NCI-H526 (cell line): ENCODE measurements around the gene RGS9.
A peak's percentile ranks its signal among the peaks of the same experiment; 100 is the strongest.
"Not testable (repeated sequence)": the region's sequence is repeated elsewhere in the genome, so short reads cannot be mapped to it uniquely, and the experiment has no call there.

ENCODE experiments used
- DNase-seq, 2 experiments: peaks; one replicate each; lab custom pipeline; 2025; lab: John Stamatoyannopoulos, UW

The RGS9 gene

DNA sequence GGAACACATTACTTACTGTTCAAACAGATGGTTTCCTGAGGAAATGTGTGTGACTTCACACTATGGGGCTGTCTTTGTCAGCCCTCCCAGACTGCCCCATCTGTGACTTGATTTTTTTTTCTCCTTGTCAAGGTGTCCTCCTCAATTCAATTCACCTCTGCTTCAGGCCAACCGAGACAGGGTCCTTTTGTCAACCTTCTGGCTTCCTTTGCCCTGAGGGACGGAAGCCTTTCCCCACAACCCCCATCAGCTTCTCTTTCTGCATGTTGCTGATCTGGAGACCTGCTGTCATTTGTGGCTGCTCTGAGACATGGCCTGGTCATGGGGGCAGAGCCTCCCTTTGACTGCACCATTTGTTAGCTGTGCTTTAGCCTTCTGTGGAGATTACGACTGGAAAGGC, 21.3 kb upstream of the RGS9 start:
- DNase-seq = no peak

DNA sequence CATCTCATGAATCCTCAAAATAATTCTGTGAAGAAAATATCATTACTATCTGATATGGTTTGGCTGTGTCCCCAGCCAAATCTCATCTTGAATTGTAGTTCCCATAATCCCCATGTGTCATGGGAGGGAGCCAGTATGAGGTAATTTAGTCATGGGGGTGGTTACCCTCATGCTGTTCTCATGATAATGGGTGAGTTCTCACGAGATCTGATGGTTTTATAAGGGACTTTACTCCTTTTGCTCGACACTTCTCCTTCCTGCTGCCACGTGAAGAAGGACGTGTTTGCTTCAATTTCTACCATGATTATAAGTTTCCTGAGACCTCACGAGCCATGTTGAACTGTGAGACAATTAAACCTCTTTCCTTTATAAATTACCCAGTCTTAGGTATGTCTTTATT, 20.7 kb upstream of the RGS9 start:
- not testable (repeated sequence) for DNase-seq

DNA sequence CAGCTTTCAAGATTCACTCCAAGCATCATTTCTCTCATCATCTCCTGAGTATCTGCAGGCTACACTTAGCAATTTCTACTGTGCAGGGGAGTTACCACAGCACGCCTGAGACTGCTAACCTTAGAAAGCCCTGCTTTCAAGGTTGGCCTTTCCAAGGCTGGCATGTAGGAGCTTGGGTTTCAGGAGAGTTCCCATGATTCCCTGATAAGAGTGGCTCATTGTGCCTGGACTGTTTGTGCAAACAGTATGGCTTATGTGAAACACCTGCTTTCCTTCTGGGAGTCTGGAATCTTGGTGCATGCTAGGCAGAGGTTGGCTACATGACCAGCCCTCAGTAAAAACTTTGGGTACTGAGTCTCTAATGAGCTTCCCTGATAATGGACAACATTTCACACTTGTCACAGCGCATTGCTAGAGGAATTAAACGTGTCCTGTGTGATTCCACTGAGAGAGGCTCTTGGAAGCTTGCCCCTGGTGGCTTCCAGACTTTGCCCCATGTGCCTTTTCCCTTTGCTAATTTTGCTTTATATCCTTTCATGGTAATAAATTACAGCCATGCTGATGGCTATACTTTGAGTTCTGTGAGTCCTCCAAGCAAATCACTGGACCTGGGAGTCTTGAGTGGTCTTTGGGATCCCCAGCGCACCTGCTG, 19.7 kb upstream of the RGS9 start:
- no peak for DNase-seq

GRCh38 chr17:65121368-65121767, 15.8 kb upstream of the RGS9 start:
- no peak for DNase-seq

DNA sequence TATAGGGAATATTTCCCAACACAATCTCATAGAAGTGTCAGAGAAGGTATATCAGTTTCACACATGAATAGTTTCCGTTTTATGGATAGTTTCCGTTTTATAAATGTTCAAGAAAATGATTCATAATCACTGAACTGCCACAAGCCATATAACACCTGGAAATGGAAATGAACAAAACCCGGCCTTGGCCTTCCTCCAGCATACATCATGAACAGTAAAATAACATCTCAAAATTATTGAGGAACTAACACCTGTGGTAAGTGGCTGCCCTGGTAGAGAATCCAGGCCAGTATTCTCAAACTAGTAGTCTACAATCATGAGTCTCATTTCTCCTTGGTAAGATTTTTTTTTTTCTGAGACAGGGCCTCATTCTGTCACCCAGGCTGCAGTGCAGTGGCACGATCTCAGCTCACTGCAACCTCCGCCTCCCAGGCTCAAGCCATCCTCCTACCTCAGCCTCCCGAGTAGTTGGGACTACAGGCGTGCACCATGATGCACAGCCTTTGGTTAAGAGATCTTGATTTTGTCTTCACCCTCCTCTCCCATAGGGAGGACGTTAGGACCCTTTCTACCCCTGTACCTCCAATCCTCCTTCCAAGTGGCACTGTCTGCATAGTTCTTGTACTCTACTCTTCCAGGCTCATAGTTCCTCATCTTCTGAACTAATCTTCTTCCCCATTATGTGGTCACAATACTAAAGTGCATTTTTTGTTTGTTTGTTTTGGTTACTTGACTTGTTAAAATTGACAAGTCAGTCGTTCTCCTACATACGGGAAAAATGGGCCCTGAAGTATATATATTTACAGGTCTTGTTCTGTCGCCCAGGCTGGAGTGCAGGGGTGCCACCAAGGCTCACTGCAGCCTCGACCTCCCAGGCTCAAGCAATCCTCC, 15.0 kb upstream of the RGS9 start:
- no peak for DNase-seq

DNA sequence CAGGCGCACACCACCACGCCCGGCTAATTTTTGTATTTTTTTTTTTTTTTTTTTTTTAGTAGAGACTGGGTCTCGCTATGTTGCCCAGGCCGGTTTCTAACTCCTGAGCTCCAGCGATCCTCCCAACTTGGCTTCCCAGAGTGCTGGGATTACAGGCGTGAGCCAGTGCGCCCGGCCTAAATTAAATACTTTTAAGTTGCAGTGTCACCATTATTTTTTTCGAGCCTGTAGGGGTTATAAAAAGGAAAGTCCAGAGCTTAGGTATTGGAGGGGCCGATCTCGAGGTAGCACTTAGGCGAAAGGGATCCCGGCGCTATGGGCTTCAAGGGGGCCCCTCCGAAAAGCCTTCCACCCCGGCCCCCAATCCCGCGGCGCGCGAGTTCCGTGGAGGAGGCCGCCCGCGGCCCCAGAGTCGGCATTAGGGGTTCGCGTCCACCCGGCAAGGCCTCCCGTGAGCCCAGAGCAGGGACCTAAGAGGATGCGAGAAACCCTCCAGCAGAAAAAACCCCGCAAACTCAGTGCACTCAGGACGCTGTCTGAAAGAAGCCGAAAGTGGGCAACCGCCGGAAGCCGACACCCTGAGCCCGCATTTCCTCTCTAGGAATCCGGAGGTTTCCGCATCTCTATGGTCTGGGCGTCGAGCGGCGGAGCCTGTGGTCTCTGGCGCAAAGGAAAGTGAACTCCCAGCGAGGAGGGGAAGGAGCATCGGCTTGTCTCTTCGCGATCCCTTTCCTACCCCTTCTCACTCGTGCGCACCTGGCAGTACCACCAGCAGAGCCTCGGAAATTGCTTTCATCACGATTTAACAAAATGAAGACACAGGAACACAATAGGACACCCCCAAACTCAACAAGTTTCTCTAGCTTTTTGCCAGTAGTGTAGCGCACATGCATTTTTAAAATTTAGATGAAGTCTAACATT, 14.1 kb upstream of the RGS9 start:
- DNase-seq = peak; percentile 76 to 94

DNA sequence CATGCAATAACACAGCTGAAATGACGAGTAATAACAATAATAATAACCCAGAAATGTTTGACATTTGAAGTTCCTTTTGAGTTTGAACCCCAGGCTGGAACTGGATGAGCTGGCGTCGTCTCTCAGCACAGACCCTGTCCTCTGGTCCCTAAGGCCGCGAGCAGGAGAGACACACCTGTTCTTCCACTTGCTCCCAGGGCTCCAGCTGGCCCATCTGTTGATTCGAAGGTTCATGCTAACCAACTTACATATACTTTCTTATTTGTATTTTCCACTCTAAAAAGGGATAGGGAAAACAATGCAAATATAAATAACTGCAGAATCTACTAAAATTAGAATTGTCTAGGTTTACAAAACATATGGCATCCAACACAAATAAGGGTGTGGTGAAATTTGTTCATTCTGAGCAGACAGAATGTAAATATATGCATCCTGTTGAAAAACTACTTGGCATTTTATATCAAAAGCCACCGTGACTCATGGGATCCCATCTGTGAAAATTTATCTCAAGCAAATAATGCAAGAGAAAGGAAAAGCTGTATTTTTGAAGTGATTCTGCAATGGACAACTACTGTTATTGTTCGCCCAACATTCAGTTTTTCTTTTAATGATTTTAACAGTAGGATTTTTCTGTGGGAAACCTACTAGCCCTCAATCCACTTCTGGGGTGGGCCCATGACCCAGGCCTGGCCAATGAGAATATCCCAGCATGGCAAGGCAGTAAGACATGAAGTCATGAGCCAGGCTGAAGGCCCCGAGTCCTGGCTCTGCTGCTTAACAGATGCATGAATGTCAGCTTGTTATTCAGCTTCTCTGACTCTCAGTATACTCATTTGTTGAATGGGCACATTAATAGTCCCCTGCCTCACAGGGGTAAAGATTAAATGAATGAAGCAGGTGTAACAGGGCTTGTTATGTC, 13.2 kb upstream of the RGS9 start:
- peak in 1 of 2 experiments; percentile 30 for DNase-seq

- no peak for DNase-seq
These were observed 6.3 kb upstream of the RGS9 start for GRCh38 chr17:65130832-65131231.

GRCh38 chr17:65131240-65131639, 5.9 kb upstream of the RGS9 start:
- DNase-seq = no peak

GRCh38 chr17:65131946-65132345, 5.2 kb upstream of the RGS9 start:
- DNase-seq = no peak

DNA sequence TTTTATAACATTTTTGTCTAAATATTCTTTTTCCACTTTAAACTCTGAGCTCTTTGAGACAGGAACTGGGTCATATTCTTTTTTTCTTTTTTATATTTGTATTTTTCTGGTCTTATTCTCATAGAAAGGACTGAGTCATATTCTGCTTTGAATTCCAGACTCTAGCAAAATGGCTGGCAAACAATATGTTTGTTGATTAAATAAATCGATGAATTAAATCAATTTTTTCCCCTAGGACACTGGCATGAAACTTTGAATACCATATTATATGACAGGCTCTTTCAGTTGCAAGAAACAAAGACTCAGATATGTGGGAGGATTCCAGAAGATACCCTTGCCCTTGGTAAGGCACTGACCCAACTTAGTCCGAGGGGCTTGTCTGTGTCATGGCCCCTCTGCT, 3.1 kb upstream of the RGS9 start:
- DNase-seq = no peak

DNA sequence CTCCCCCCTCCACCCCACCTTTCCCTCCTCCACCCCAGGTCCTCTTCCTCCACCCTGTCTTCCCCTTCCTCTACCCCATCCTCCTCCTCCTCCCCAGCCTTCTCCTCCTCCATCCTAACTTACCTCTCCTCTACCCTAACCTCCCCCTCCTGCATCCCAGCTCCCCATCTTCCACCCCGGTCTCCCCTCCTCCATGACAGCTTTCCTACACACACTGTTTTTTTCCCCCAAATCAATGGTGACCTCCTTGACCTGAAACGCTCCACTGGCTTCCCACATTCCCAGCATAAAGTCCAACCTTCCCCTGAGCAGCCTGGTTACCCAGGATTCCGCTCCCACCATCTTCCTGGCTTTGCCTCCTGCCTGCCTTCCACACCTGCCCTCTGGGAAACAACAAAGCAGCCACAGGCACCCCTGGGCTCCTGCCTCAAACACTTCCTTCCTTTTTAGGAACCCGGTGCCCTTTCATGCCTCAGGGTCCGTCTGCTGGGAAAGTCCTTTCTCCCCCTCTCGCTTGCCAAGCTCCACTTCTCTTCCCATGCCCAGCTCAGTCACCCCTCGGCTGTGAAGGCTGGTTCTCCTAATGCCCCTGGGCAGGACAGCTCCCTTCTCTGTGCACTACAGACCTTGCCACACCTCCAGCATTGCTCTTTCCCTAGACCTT, 2.1 kb downstream of the RGS9 start:
- DNase-seq = no peak

DNA sequence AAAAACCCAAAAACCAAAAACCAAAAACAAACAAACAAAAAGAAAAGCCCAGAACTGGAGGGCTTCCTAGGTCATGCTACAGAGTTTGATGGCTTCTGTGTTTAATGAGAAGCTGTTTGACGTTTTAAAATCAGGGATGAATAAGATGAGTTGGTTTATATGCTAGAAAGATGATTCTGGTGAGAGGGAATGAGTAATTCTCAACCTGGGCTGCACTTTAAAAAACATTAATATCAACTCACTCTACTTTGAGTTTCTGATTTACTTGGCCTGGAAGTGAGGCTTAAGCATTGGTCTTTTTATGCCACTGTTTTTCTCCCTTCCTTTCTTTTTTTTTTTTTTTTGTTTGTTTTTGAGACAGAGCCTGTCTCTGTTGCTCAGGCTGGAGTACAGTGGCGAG, 5.1 kb downstream of the RGS9 start:
- no peak for DNase-seq

- no peak for DNase-seq
These were observed 6.9 kb downstream of the RGS9 start for GRCh38 chr17:65143889-65144604.

- no peak for DNase-seq
These were observed 8.6 kb downstream of the RGS9 start for GRCh38 chr17:65145743-65146142.

GRCh38 chr17:65147955-65148354, 10.8 kb downstream of the RGS9 start:
- DNase-seq = no peak

DNA sequence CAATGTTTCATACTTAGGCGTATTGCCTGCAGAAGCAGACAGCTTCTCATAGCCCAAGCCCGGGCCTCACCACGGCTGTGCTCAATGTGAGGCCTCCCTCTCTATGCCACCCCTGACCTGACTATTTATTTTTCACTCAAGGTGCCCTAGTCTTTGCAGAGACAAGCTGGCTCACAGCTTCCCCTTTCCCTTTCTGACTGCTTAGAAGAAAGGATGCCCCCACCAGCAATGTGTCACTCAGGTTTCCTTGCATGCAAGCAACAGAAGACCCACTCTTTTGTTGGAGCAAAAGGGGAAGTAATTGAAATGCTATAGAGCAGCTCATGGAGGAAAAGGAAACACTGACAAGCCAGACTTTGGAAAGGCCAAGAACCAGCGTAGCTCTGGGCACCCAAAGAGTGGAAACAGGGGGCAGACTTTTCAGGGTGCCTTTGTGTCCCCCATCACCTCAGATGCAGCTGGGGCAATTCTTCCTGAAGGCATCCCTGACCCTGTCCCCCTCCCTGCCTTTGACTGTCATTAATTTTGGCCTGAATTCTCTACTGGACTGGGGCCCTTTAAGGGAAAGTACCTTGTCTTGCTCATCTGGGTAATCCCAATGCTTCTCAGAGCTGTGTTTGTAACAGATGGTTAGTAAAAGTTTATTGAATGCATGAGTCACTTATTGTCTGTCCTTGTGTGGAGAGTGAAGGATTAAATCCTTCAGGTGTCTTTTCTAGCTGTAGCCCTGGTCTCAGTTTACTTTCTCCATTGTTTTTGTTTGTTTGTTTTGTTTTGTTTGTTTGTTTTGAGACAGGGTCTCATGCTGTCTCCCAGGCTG, 17.8 kb downstream of the RGS9 start:
- DNase-seq = no peak

- DNase-seq = no peak
These were observed 18.5 kb downstream of the RGS9 start for GRCh38 chr17:65155622-65156021.

DNA sequence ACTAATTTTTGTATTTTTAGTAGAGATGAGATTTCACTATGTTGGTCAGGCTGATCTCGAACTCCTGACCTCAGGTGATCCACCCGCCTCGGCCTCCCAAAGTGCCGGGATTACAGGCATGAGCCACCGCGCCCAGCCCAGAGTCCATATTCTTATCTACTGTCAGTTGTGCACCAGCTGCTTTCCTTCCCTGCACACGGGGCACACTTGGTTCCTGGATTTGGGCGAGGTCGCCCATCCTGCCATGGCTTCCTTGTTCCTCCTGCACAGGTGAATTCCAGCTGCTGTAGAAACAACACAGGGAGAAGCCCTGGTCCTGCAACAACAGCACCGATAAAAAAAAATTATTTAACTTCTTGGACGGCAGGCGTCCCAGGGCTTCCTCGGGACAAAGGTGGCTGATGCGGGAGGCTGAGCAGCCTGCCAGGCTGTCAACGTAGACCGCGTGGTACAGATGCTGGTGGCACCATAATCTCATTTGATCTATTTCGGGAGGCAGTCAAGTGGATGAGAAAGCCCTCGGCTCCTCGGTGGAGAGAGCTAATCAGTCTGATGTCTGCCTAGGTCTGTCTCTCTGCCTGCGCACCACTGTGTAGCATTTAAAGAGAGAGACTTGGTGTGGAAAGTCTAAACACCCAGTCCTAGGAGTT, 19.1 kb downstream of the RGS9 start:
- DNase-seq = no peak
